HG03575 (cell line): Measurements from ENCODE around the gene TMEFF2.
"Not testable (repeated sequence)": the region's sequence is repeated elsewhere in the genome, so short reads cannot be mapped to it uniquely, and the experiment has no call there.

Experiments
- ATAC-seq: cut with Tn5 transposase; IDR thresholded peaks from one replicate; pipeline ENCODE4 v1.9.1; 2021; ENCODE audit not compliant: unreplicated experiment, insufficient number of reproducible peaks, low FRiP score; ENCODE audit errors: extremely low read depth

The TMEFF2 gene

DNA sequence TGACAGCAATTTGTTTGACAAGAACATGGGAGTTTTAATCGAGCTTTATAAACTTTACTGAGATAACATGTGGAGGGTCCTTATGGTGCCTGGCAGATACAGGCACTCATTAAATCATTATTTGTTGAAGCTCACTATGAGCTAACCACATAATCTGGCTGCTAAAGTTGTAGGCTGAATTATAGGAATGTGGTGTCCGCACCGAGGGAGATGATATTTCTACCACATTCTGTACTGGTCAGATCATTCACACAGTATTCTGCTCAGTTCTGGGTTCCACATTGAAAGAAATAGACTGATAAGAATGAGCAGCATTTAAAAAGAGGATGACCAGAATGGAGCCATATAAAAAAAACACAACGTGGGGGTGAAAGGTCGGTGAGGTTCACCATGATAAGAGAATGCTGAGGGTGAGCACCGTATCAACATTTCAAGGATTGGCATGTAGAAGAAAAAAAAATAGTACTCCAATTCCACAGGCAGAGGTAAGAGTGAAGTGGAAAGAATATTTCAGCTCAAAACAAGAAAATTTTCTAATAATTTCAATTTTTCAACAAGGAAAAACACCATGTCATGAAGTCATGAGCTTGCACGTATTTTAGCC lies 54.4 kb downstream of the TMEFF2 start:
- ATAC-seq, result no peak

DNA sequence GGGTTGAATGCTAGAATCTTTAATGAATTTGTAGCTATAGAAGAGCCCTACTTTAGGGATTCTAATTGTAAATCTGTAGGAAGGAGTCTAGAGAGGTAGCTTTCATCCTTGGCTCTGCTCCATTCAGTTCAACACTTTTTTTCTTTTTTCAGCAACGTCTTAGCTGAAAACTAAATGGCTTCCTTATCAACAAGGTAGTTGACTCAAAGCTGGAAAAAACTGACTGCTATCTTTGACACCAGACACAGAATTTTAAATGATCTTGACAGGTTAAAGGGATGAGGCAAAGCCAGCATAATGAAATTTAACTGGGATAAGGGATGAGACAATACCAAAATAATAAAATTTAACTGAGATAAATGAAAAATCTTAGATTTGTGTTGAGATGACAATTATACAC lies 54.9 kb downstream of the TMEFF2 start:
- no peak for ATAC-seq

DNA sequence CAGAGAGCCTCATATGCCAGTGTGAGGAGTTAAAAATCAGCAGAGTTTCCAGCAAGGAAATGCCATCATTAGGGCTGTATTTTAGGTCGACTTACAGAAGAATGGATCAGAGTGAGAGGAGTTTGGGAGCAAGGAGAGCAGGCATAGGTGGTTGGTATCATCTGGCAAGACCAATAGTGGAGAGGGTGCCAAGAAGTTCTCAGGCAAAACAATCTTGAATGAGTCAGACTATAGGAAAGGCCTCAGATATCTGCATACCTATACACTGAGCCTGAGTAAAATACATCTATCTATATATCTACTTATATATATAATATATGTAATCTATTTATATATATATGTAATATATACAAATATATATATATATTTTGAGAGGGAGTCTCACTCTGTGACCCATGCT lies 57.3 kb downstream of the TMEFF2 start:
- no peak for ATAC-seq

DNA sequence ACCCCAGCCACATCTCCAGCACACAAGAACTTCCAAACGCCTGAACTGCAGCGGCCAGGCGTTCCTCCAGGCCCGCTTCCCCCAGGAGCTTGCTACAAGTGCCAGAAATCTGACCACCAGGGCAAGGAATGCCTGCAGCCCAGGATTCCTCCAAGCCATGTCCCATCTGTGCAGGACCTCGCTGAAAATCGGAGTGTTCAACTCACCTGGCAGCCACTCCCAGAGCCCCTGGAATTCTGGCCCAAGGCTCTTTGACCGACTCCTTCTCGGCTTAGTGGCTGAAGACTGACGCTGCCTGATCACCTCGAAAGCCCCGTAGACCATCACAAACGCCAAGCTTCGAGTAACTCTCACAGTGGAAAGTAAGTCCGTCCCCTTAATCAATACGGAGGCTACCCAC lies 62.1 kb downstream of the TMEFF2 start:
- not testable (repeated sequence) for ATAC-seq

DNA sequence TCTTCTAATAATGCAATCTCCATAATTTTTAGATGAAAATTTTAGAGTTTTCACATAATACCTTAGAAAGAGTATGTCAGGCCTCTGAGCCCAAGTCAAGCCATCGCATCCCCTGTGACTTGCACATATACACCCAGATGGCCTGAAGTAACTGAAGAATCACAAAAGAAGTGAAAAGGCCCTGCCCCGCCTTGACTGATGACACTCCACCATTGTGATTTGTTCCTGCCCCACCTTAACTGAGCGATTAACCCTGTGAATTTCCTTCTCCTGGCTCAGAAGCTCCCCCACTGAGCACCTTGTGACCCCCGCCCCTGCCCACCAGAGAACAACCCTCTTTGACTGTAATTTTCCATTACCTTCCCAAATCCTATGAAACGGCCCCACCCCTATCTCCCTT lies 64.4 kb downstream of the TMEFF2 start:
- not testable (repeated sequence) for ATAC-seq

DNA sequence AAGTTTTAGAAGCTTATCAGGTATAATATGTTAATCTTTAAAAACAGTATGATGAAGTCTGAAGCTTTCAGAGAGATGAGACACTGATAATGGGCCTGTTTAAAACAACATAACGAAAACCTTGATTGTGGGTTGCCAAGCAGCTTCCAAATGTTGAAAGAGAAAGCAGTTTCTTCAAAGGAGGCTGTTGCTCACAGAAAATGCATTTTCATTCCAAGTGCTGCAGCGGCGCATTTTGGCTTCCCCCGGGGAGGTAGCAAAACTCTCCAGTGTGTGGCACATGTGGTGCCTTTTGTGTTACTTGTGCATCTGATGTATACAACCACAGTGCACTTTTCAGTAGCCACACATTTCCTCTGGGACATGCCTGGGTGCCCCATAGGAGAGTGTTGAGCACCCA lies 66.1 kb downstream of the TMEFF2 start:
- ATAC-seq, result no peak

DNA sequence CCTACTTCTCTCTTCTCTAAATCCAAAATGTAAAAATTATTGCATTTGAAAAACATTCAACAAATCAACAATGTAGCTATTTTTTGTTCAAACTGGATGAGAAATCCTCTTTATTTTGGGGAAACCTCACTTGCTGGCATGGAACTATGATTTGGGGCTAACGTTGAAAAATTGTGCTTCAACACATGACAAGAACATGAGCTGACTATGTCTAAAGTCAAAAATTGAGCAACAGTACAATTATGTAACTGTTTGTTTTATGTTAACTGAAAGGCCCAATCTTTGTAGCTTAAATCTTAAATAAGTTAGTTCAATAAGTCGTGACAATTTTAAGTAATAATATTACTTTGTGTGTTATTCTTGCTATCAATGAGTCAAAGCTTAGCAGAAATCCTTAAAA lies 67.3 kb downstream of the TMEFF2 start:
- no peak for ATAC-seq

DNA sequence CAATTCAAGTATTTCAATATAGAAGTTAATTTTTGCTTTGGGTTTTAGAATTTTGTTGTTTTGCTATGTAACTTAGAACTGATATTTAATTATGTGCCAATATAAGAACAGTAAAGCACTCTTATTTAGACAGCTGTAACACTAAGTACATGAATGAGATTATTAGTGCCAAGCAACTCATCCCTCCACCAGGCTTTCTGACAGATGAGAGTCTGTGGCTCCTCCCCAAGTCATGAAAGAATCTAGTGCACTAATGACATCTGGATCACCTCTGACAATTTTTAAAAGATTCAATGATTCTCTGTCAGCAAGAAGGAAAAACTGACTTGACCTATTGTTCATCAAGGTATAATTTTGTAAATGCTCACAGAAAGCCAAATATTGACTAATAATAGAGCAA lies 67.8 kb downstream of the TMEFF2 start:
- ATAC-seq, result no peak

DNA sequence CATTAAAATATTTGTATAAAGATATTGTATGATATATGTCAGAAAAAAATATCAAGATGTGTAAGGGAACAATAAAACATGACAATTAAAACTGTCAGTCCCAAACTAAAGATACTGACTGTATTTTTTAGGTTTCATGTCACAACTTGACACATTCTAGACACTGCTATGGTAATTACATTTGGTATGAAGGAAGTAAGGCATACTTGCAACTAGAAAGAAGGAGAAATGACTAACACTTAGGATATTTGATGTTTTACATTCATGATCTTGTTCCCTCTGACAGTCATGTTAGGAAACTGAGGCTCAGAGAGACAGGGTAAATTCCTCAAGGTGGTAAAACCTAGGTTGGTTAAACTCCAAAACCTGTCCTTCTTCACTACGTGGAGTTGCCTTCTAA lies 68.3 kb downstream of the TMEFF2 start:
- ATAC-seq, result no peak

DNA sequence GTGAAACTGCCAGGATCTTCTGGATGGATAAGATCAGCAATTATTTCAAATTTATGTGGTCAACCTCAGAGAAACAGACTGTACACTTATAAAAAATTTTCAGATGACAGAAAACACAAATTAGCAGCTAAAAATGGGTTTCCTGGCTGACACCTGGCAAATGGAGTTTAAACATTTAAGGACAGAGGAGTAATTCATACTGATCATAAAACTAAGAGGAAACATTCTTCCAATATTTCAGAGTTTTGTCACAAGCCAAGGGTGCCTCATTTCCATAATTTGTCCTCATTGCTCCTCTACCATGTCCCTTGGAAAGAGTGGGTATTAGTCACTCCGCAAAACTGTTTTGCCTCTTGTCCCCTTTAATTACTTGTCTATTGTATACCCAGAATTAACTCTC lies 70.2 kb downstream of the TMEFF2 start:
- ATAC-seq, result no peak

DNA sequence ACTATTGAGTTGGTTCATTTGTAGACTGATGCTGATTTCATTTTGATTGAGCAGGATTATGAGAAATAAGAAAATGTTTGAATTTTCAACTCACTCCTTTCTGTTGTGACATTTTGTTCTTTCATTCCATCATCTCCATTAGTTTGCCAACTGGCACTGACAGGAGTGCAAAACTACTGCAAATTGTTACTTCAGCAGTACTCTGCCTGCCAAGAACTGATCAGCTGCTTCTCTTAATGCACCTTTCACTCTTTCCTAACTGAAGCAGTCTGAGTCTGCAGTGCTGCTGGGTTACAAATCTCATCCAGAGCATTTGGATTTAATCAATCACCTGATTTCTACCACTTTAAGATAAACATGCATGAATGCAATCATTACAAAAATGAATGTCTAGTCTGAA lies 70.9 kb downstream of the TMEFF2 start:
- no peak for ATAC-seq

DNA sequence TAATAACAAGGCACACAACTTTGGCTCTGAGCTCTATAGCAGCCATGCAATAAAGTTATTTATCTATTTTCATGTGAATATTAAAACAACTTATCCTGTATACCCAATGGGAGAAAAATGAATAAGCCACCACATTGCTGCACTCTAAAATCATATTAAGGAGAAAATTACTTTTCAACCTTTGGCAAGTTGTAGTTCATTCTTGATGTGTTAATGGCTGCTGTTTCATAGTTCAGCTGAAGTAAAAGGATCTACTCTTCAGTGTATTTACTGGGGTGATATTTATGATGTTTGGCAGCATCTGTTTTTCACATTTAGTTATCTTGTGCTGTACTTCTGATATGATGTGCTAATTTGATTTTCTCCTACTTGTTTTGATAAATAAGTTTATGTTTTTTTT lies 71.8 kb downstream of the TMEFF2 start:
- ATAC-seq, result no peak

DNA sequence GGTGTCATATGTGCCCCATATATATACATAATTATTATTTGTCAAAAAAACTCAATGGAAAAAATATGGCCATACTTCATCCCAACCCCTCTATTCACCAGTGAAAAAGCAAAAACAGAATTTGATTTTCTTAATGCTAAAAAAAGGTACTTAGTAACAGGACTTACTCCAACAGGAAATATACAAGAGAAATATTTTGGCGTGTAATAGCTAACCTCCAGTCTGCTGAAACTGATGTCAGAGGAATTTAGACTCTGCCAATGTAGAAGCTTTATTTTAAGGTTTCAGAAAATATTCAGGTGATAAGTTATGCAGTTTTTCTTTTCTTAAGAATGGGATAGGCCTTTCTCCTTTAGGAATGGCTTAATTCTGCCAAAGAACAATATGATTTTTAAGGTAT lies 72.6 kb downstream of the TMEFF2 start:
- no peak for ATAC-seq

DNA sequence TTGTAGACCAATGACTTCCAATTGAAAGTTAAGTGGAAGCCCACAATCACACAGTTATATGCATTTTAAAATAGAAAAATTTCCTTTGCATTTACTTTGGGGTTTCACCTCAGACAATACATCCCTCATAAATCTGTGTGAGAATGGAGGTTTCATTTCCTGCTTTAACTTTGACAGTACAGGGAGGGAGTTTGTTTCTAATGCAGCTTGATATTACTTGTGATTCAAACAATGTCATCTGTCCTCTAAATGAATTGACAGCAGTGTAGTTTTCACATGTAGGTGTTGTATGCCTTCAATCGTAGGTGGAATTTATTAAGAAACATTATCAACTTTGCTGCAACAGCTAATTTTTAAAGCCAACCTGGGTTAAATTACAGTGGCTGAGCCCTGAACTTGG lies 75.2 kb downstream of the TMEFF2 start:
- ATAC-seq, result no peak

DNA sequence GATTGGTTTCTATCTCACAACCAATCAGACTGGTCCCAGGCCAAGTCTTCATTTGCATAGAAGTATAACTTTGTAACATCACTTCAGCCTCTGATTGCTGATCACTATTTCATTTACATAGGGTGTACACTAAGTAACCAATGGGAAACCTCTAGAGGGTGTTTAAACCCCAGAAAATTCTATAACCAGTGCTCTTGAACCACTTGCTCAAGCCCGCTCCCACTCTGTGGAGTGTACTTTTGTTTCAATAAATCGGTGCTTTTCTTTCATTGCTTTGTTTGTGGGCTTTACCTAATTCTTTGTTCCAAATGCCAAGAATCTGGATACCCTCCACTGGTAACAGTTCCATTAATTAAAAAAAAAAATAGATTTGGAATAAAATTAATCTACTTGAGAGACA lies 77.0 kb downstream of the TMEFF2 start:
- no peak for ATAC-seq

DNA sequence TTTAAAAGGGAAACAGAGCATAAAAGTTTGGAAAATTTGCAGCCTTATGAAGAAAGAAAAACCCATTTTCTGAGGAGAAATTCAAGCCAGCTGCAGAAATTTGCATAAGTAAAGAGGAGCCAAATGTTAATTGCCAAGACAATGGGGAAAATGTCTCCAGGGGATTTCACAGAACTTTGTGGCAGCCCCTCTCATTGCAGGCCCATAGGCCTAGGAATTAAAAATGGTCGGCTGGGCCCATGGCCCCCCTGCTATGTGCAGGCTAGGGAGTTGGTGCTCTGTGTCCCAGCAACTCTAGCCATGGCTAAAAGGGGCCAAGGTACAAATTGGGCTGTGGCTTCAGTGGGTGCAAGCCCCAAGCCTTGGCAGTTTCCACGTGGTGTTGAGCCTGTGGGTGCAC lies 83.2 kb downstream of the TMEFF2 start:
- not testable (repeated sequence) for ATAC-seq

DNA sequence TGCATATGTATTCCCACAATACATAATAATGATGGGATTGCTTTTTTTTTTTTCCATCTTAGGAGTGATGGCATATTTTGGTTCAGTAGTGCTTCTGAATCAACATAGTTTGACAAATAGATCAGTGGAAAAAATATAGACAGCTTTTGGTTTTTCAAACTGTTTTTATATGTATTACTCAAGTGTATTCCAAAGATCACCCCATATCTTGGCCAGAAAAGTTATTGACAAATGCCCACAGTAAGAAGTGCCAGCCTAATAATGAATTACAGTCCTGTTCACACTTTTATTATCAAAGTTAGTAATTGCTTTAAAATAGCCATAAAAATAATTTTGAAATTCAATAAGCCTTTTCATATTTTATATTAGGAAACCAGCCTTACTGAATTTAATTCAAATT lies 95.0 kb downstream of the TMEFF2 start:
- no peak for ATAC-seq

DNA sequence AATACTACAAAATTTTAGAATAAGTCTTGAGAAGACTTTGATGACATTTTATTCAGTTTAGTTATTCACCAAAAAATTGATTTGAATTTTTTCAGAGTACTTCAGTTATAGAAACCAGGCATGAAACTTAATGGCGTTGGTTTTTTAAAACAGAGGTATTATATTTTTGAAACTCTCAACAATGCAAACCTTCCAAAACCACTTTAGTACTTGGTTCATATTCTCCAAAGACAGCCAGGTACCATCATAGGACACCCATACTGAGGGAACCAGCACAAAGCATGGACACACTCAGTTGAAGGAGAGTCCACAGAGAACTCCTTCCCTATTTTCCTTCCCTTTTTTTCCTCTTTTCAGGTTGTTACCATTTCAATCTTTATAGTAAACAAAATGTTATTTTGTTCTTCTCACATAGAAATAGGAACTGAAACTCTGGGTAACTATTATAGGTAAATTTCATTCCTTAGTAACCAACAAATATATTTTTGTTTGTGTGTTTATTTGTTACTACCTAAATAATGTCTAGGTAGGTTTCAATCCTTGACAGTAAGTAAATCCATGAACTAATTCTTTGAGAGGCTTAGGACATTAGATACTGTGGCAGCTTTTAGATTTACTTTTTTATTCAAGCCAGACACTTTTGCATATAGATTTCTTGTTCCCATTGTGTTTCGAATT lies 95.8 kb downstream of the TMEFF2 start:
- no peak for ATAC-seq

DNA sequence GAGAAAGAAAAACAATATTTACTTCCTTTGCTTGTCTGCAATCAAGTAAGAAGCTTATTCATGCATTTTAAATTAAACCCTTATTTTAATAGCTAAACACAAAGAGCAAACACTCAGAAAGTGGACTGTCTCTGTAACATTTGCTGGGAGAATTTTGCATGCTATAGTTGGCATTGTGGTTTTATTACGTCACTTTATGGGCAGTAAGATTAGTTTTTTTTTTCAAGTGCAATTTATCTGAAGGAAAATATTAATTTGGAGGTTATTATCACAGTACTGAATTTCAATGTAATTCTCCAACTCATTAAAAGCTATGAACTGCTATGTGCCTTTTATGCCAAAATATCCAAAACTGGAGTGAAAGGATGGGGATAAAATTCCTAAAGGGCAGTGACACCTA lies 103.3 kb downstream of the TMEFF2 start:
- ATAC-seq, result no peak

DNA sequence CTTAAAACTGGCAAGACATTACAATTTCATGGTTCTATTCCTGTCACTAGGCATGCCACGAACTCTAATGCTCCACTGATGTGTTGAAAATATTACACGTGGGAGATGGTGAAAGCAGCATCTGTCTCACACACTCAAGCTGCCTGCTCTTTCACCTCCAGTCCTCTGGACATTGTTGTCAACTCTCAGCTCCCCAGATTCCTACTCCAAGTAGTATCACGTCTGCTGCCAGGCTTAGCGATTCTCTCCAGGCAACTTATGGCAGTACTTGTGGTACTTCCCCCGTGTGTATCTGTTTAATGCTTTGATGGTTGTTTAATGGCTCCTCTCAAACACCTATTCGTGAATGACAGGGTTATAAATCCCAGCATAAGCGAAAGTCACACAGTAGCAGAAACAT lies 103.8 kb downstream of the TMEFF2 start:
- no peak for ATAC-seq

DNA sequence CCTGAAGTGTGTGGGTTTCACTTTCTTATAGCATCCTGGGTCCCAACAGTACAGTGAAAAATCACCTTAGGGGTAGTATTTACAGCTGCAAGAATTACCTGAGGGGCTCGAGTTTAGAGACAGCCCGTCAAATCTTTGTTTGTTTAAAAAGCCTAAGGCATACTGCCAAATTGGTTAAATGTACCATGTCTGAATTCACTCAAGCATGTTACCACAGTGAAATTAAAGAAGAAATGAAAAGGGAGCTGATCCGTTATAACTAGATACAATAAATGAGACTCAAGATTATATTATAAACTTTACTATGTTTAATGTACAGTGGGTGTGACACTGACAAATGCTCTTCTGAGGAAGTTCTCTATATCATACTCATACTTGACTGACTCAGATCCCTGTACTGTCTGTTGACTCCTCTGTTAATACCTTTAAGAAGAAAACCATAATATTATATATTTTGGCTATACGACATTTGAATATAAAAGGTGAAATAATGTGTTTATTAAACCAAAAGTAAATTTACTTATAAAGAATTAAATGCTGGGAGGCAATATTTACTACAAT lies 107.3 kb downstream of the TMEFF2 start:
- no peak for ATAC-seq
